ENCODE data around the gene MED14.

DNA sequence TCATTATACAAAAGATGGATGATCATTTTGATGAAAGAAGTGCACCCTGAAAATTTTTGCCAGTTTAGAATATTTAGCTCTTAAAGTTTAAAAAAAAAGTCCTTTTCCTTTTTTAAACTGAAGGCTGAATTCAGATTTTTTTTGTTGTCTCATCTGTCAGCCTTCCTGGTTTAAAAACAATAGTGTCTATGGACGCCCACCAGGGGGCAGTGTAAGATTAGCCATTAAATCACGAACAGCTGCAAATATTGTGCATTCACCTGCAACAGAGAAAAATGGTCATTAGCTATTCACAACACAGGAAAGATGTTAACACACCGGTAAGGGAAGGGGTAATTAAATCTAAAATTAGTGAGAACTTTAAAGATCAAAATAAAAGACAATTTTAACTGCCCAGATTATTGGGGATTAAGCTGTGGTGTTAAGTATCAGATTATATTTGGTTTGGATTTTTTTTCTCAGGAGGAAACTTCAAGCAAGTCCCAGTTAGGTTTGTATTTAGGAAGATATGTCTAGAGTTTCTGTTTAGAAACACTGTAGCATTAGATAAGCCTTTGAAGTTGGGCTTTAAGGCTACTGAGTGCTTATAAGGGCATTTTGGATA lies 83.6 kb downstream of the MED14 start:
- TF ChIP-seq CTCF (conservative IDR thresholded peaks at IDR 0.05) (peak; percentile 65), EZH2 (IDR thresholded peaks at IDR 0.05; ENCODE audit: low read depth) (no peak)
